ENCODE results near the gene LDLRAD4.
"Not testable (repeated sequence)": the region's sequence is repeated elsewhere in the genome, so short reads cannot be mapped to it uniquely, and the experiment has no call there.

Gene LDLRAD4

GRCh38 chr18:13253786-13254688 lies 35.5 kb downstream of the LDLRAD4 start:
- DNase-seq = no peak

- DNase-seq = no peak
These were observed 36.7 kb downstream of the LDLRAD4 start for GRCh38 chr18:13254971-13255927.

DNA sequence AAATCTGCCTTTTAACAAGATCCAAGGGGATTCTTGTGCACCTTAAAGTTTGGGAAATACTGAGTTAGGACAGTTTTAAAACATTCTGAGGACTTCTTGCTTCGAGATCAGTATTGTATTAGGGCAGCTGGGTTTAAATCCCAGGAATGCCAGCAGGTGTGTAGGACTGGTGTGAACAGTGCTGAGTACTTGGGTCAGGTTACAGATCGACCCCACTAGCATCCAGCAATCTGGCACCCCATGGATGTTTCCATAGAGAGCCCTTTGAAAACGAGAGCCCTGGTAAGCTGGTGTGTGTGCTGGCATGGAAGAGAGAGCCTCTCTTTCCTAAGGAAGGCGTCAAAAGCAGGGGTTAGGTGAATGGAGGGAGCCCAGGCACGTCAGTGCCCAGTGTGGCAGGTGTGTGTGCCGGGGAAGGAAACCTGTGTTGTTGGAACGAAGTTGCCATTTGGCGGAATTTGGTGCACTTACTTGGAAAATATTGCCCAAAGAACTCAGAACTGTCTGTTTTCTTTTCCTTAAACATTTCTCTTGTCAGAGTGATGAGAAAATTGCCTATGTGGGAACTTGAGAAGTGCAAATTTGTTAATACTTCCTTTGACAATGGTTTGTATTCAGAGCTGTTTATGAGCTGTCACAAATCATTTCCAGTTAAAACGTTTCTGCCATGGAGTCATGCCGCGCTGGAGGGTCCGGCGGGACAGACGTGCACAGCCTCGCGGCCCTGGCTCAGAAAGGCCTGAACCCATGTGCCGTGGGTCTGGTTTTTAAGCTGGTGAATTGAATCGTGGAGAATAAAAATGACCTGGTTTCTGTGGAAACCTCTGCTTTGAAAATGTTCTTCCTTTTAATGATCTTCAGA lies 38.1 kb downstream of the LDLRAD4 start:
- no peak for DNase-seq

GRCh38 chr18:13257361-13257980 lies 38.9 kb downstream of the LDLRAD4 start:
- DNase-seq = no peak

- no peak for DNase-seq
These were observed 40.4 kb downstream of the LDLRAD4 start for GRCh38 chr18:13258921-13259320.

- no peak for DNase-seq
These were observed 41.1 kb downstream of the LDLRAD4 start for GRCh38 chr18:13259701-13260100.

GRCh38 chr18:13260197-13260934 lies 41.8 kb downstream of the LDLRAD4 start:
- DNase-seq = no peak

DNA sequence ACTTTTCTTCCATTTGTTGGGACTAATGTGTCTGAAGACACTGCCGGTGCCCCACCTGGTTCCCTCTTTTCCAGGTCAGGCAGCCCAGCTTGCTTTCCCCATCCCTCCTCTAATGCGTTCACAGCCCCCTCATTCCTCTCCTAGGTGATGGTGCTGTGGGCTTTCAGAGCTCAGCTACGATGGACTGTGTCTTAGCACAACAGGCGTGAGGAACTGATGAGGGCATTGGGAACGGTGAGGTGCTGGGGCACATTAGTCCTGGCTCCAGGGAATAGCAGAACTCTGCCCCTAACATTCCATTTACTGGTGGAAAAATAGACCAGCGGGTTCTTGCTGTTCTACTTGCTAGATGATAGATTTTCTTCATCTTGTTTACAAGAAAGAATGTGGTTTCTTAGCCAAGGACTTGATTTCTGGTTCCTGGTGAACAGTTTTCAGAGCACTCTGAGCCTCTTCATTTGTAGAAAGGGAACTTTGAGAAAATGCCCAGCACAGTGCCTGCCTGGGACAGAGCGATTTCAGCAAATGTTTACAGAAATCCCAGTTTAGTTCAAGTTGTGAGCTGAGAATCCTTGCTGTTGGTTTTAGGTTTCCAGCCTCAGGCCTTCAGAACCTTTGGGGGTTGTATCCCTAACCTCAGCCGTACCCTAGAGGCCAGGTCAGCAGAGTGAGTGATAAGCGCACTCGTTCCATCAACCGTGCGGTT lies 42.5 kb downstream of the LDLRAD4 start:
- DNase-seq = no peak

GRCh38 chr18:13261661-13262357 lies 43.2 kb downstream of the LDLRAD4 start:
- no peak for DNase-seq

DNA sequence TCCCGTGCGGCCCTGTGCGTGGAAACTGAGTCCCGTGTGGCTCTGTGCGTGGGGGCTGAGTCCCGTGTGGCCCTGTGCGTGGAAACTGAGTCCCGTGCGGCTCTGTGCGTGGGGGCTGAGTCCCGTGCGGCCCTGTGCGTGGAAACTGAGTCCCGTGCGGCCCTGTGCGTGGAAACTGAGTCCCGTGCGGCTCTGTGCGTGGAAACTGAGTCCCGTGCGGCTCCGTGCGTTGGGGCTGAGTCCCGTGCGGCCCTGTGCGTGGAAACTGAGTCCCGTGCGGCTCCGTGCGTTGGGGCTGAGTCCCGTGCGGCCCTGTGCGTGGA lies 43.8 kb downstream of the LDLRAD4 start:
- not testable (repeated sequence) for DNase-seq

DNA sequence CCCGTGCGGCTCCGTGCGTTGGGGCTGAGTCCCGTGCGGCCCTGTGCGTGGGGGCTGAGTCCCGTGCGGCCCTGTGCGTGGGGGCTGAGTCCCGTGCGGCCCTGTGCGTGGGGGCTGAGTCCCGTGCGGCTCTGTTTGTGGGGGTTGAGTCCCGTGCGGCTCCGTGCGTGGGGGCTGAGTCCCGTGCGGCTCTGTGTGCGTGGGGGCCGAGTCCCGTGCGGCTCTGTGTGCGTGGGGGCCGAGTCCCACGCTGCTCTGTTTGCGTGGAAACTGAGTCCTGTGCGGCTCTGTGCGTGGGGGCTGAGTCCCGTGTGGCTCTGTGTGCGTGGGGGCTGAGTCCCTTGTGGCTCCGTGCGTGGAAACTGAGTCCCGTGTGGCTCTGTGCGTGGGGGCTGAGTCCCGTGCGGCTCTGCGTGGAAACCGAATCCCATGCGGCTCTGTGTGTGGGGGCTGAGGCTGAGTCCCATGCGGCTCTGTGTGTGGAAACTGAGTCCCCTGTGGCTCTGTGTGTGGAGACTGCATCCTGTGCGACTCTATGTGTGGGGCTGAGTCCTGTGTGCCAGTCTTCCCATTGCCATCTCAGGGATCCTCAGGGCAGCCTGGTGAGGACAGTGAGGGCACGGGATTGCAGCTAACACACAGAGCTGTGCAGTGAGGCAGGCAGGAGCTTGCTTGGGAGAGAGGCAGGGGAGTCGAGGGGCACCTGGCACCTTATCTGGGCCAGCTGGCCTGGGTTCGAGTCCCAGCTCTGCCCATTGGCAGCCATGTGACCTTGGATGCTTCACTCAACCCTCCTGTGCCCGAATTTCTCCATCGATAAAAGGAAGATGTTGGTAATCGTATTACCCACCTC lies 44.5 kb downstream of the LDLRAD4 start:
- DNase-seq = no peak

DNA sequence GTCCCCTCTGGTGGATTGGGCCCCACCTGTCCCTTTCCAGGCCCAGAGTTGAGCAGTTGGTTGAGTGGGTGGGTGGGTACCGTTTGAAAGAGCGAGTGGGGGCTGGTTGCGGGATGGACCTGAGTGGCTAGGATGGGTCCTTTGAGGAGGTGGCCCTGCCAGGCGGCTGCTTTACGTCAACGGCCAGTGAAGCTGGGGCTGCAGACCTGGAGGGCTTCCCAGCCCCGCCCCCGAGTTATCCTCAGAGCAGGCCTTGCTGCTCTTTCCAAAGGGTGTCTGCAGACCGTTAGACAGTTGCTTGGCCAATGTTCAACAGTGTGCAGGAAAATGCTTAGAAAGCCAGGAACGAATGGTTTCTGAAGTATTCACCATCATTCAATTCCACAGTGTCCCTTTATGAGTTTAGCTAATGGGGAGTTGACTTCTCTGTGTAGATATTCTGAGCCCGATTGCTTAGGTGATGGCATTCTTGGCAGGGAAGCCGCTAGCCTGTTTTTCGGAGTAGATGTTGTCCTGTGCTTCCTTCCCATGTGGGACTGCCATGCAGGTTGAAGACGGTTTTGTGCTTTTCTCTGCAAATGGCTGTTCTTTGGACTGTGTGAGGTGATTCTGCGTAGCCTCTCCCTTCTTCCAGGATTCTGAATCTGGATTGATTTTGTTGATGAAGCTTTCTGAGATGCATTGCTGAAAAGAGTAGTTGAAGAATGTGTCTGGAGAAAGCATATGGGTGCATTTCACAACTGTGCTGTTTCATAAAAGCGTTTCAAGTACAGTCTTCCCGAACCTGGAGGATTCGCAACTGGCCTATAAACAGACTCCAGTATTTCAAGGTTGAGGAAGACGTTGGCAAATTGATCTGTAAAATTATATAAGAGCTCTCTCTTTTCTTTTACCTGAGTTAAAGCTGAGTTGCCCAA lies 45.8 kb downstream of the LDLRAD4 start:
- DNase-seq = no peak

- DNase-seq = peak; percentile 70 to 78
These were observed 46.7 kb downstream of the LDLRAD4 start for GRCh38 chr18:13265008-13265910.

DNA sequence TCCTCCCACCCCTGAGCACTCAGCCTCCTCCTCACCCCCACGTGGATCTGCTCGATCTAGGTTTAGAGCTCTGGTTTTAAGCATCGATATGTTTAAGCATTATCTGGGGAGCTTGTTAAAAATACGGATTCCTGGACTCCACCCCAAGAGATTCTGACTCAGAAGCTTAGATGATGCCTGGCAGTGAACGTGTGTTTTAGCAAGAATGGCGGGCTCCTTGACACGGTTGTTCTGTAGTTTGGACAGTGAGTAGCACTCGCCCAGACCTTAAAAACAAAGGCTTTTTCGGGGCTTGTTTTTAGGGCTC lies 47.3 kb downstream of the LDLRAD4 start:
- no peak for DNase-seq

- peak; percentile 56 to 73 for DNase-seq
These were observed 47.9 kb downstream of the LDLRAD4 start for GRCh38 chr18:13266218-13267100.

DNA sequence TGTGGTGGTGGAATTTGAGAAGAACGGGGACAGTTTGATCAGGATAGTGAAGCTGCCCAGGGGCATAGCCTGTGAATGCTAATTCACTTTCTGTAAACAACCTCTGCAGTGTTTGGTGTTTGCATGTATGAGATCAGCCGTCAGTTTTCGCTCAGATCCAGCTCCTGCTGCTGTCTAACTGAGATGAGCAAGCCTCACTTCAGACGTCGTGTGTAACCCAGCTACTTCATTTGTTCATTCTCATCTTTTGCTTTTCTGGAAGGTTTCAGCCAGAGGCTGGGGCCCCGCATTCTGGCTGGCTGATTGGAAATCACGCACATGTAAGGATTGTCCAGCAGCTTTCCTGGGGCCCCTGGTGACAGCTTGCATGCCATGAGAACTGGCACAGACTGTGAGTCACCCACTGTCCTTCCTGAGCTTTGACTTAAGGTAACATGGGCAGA lies 48.9 kb downstream of the LDLRAD4 start:
- no peak for DNase-seq

All from activated CD4-positive, alpha-beta T cell treated with anti-CD3 and anti-CD28 coated beads, Interleukin-2, amount 50 U/mL, for 48 hours (primary cell).